Left colon (tissue), 2 donors: ENCODE results near the gene SPATA16. TPM values are rescaled to one million over a fixed set of nuclear protein-coding genes. Genes with fewer than 3 reads are reported as not detected.
"Not testable (repeated sequence)": the region's sequence is repeated elsewhere in the genome, so short reads cannot be mapped to it uniquely, and the experiment has no call there.

ENCODE experiments used
- ATAC-seq: fragments of 200-7000 bp; cut with Tn5 transposase; one replicate; pipeline ENCODE4 v1.9.1; 2020; ENCODE audit warnings: mild to moderate bottlenecking, moderate library complexity
- DNase-seq, 2 donors: peaks; one replicate each; pipeline ENCODE4 v3.0.0-alpha.2; 2020
- intact Hi-C, 2 donors: fragments of 100-400 bp; cut with DNase I in 1 of 2; cut with micrococcal nuclease in 1 of 2; formaldehyde crosslinking; loops; one replicate each; pipeline versions ENCODE4 v1.11.2 to v1.14.0; 2022; cut with DNase I, micrococcal nuclease
- long read RNA-seq: library from polyadenylated mRNA; unstranded; transcript quantifications from one replicate; pipeline ENCODE4 v2.0.0, GENCODE V29; 2021
- total RNA-seq, 2 donors: library from RNA; stranded (reverse); fragmentation: NEBNext Ultra II Directional; extraction: Animal tissue kit (Norgen Biotek cat#: 25700); gene quantifications; one replicate each; pipeline ENCODE4 v1.2.1, GENCODE V29; 2021
- donor health status: DM: no; HTN: no; CAD: no.
- donor health status: DM: yes; HTN: yes; CAD: no.

SPATA16 gene
- not detected for total RNA-seq
- long read RNA-seq, result 0 reads

- ATAC-seq (no peak), DNase-seq (no peak)
- intact Hi-C loops, result no loop called here
Measured at GRCh38 chr3:173140986-173141385, at the start of gene SPATA16. Gene SPATA16, minus strand, starts transcription at chr3:173141235. Its CDS starts 23,504 bp downstream, at chr3:173117731.

GRCh38 chr3:173183022-173183421, 42.0 kb upstream of the SPATA16 start:
- intact Hi-C loops, ATAC-seq, DNase-seq: not testable (repeated sequence)

- DNase-seq, result no peak
- intact Hi-C loops, result no loop called here
- ATAC-seq, result no peak
Measured at GRCh38 chr3:173173652-173174051, 32.6 kb upstream of the SPATA16 start.

GRCh38 chr3:173159139-173159538, 18.1 kb upstream of the SPATA16 start:
- DNase-seq, ATAC-seq, intact Hi-C loops: not testable (repeated sequence)

- intact Hi-C loops, DNase-seq, ATAC-seq: not testable (repeated sequence)
Measured at GRCh38 chr3:173156533-173156932, 15.5 kb upstream of the SPATA16 start.

GRCh38 chr3:173153631-173154030, 12.6 kb upstream of the SPATA16 start:
- ATAC-seq (no peak), DNase-seq (no peak)
- intact Hi-C loops, result no loop called here

GRCh38 chr3:173139420-173139819, 1.6 kb downstream of the SPATA16 start:
- DNase-seq (no peak), ATAC-seq (no peak)
- intact Hi-C loops, result no loop called here

GRCh38 chr3:173138026-173138425, 3.0 kb downstream of the SPATA16 start:
- ATAC-seq (no peak), DNase-seq (no peak)
- intact Hi-C loops, result no loop called here

- intact Hi-C loops, result no loop called here
Measured at GRCh38 chr3:173135059-173135458, 6.0 kb downstream of the SPATA16 start.

GRCh38 chr3:173128633-173129032, 12.4 kb downstream of the SPATA16 start:
- ATAC-seq (no peak), DNase-seq (no peak)
- intact Hi-C loops, result no loop called here

More at GRCh38 chr3:173135059-173135458, 6.0 kb downstream of the SPATA16 start:
- DNase-seq (no peak), ATAC-seq (no peak)

- intact Hi-C loops, result no loop called here
- ATAC-seq (no peak), DNase-seq (no peak)
Measured at GRCh38 chr3:173111321-173111720, 29.7 kb downstream of the SPATA16 start.

- ATAC-seq (no peak), DNase-seq (no peak)
- intact Hi-C loops, result no loop called here
Measured at GRCh38 chr3:173109143-173109542, 31.9 kb downstream of the SPATA16 start.

GRCh38 chr3:173103469-173103868, 37.6 kb downstream of the SPATA16 start:
- intact Hi-C loops, result no loop called here
- DNase-seq, result no peak
- no peak for ATAC-seq

- intact Hi-C loops, result no loop called here
Measured at GRCh38 chr3:173098959-173099358, 42.1 kb downstream of the SPATA16 start.

GRCh38 chr3:173096994-173097785, 43.8 kb downstream of the SPATA16 start:
- intact Hi-C loops, result no loop called here
- DNase-seq (no peak), ATAC-seq (no peak)

More at GRCh38 chr3:173098959-173099358, 42.1 kb downstream of the SPATA16 start:
- DNase-seq (no peak), ATAC-seq (no peak)

GRCh38 chr3:173096140-173096539, 44.9 kb downstream of the SPATA16 start:
- intact Hi-C loops, result no loop called here
- DNase-seq, result no peak
- no peak for ATAC-seq

- intact Hi-C loops, result no loop called here
- DNase-seq (no peak), ATAC-seq (no peak)
Measured at GRCh38 chr3:173092038-173092437, 49.0 kb downstream of the SPATA16 start.

GRCh38 chr3:173090492-173090891, 50.5 kb downstream of the SPATA16 start:
- intact Hi-C loops, result no loop called here
- ATAC-seq (no peak), DNase-seq (no peak)

GRCh38 chr3:173089283-173089682, 51.8 kb downstream of the SPATA16 start:
- DNase-seq (no peak), ATAC-seq (no peak)
- intact Hi-C loops, result no loop called here

GRCh38 chr3:173078525-173078924, 62.5 kb downstream of the SPATA16 start:
- ATAC-seq (no peak), DNase-seq (no peak)
- intact Hi-C loops, result no loop called here
